SU-DHL-6 (cell line): ENCODE data around the gene IQSEC2.

Experiments used
- EZH2phosphoT487 ChIP-seq: fragments of 200-600 bp; sonication (generic), shearing (Covaris generic); conservative IDR thresholded peaks from 2 replicates; pipeline ENCODE4 v1.6.1; 2018; ENCODE audit warnings: mild to moderate bottlenecking, antibody characterized with exemption, low read length, moderate library complexity, mixed read lengths
- TF ChIP-seq, protein P1 (sequence below): fragments of 200-600 bp; sonication (generic); IDR thresholded peaks from one replicate; pipeline ENCODE4 v1.5.1; 2017; ENCODE audit warnings: antibody characterized with exemption, mild to moderate bottlenecking, low read length, moderate library complexity; ENCODE audit not compliant: insufficient read depth, poor library complexity, severe bottlenecking

DNA sequence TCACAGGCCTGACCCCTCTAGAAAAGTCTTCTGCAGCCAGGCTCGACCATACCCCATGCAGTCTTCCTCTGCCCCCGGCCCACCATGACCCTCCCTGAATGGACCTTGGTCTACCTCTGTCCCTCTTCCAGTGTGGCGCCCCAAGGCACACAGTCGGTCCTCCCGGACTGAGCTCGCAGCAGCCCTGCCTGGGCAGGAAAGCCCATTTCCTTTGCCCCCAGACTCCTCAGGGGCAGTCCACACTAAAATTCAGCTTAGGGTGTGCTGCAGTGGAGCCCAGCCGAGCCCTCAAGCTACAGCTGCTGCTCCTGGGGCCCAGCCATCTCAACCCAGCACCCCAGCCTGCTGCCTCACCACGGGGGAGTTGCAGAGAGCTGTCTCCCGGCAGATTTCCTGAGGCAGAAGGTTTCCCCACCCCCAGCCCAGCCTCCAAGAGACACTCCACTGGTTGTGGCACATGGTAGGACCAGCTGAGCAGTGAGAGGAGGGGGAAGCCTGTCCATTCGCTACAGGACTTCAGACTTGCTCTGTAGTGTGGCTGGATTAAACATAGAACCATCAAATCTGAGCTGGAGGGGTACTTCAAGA is 37.5 kb upstream of the IQSEC2 start:
- TF ChIP-seq, protein P1, sequence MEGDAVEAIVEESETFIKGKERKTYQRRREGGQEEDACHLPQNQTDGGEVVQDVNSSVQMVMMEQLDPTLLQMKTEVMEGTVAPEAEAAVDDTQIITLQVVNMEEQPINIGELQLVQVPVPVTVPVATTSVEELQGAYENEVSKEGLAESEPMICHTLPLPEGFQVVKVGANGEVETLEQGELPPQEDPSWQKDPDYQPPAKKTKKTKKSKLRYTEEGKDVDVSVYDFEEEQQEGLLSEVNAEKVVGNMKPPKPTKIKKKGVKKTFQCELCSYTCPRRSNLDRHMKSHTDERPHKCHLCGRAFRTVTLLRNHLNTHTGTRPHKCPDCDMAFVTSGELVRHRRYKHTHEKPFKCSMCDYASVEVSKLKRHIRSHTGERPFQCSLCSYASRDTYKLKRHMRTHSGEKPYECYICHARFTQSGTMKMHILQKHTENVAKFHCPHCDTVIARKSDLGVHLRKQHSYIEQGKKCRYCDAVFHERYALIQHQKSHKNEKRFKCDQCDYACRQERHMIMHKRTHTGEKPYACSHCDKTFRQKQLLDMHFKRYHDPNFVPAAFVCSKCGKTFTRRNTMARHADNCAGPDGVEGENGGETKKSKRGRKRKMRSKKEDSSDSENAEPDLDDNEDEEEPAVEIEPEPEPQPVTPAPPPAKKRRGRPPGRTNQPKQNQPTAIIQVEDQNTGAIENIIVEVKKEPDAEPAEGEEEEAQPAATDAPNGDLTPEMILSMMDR = no peak
- no peak for TF ChIP-seq EZH2phosphoT487
